K562 (cell line): ENCODE data around the gene USP15. TPM values are rescaled to one million over a fixed set of nuclear protein-coding genes. Genes with fewer than 3 reads are reported as not detected.

Experiments
- ATAC-seq: fragments of 200-7000 bp; cut with Tn5 transposase; 3 replicates; pipeline ENCODE4 v1.9.1; 2020; ENCODE audit warnings: moderate library complexity
- BruUV-seq: library from RNA; stranded (reverse); fragments of 400-500 nt; replicated peaks from 2 replicates; lab custom pipeline; 2021; lab: Mats Ljungman, UMichigan
- CTCF ChIA-PET: fragments of 300-600 bp; formaldehyde crosslinking; extraction: SDS; loops from one replicate; lab custom pipeline; 2021; ENCODE audit warnings: low intra/inter-chr PET ratio; lab: Yijun Ruan, JAX
- POLR2A ChIA-PET: fragments of 300-600, 350-650 bp; sonication (Branson Sonifier 250); formaldehyde crosslinking; extraction: SDS; loops from one replicate; lab custom pipeline; 2021; ENCODE audit warnings: antibody characterized with exemption, inconsistent platforms; lab: Yijun Ruan, JAX
- DNase-seq, 4 experiments: peaks; one replicate each; pipeline versions ENCODE4 v3.0.0 to v3.0.0-alpha.2; 2011 to 2018; ENCODE audit warnings: low spot score in 3 of 4, mixed read lengths in 3 of 4; ENCODE audit errors: extremely low read depth in 1 of 4
- FAIRE-seq: peaks from 2 replicates; lab custom pipeline; 2011; peaks lifted over from hg19 to GRCh38; lab: Jason Lieb, UNC
- H2AFZ ChIP-seq: 2 replicates; pipeline ENCODE4 v1.6.0; 2011; ENCODE audit warnings: low read depth, low read length, control low read depth, inconsistent platforms
- H3K27ac ChIP-seq: fragments of 200-600 bp; 3 replicates; pipeline ENCODE4 v1.8.0; 2011; ENCODE audit warnings: low read depth, mild to moderate bottlenecking, control low read depth, inconsistent platforms, low read length, moderate library complexity, mixed read lengths; ENCODE audit errors: extremely low read depth
- H3K27me3 ChIP-seq, 2 experiments: fragments of 300-600 bp in 1 of 2; 2 replicates in 1 of 2; 3 replicates in 1 of 2; pipeline versions ENCODE4 v1.6.0 to v1.8.0; 2011; ENCODE audit warnings: inconsistent platforms in 2 of 2, low read length in 2 of 2, mild to moderate bottlenecking in 1 of 2, mixed read lengths in 1 of 2, moderate library complexity in 1 of 2; ENCODE audit not compliant: control insufficient read depth in 2 of 2, insufficient read depth in 2 of 2
- H3K36me3 ChIP-seq: fragments of 300-600 bp; 3 replicates; pipeline ENCODE4 v1.8.0; 2011; ENCODE audit warnings: mild to moderate bottlenecking, low read length, inconsistent platforms; ENCODE audit not compliant: control insufficient read depth, insufficient read depth
- H3K4me1 ChIP-seq, 2 experiments: fragments of 200-600 bp in 1 of 2; replicated peaks in 1 of 2; 2 replicates in 1 of 2; 3 replicates in 1 of 2; pipeline versions ENCODE4 v1.5.1 to v1.8.0; 2011; ENCODE audit warnings: inconsistent platforms in 2 of 2, low read length in 2 of 2, mild to moderate bottlenecking in 1 of 2, mixed read lengths in 1 of 2, moderate library complexity in 1 of 2; ENCODE audit not compliant: control insufficient read depth in 2 of 2, insufficient read depth in 2 of 2
- H3K4me2 ChIP-seq: 2 replicates; pipeline ENCODE4 v1.6.1; 2011; ENCODE audit warnings: low read length, control low read depth, inconsistent platforms, mixed read lengths; ENCODE audit not compliant: insufficient read depth
- H3K4me3 ChIP-seq: fragments of 200-600 bp; sonication (generic), shearing (Covaris generic); 2 replicates; pipeline ENCODE4 v1.5.1; 2016; ENCODE audit warnings: control low read depth, inconsistent platforms
- H3K79me2 ChIP-seq: fragments of 200-600 bp; 3 replicates; pipeline ENCODE4 v1.8.0; 2011; ENCODE audit warnings: low read length, inconsistent platforms; ENCODE audit not compliant: control insufficient read depth, insufficient read depth
- H3K9ac ChIP-seq, 2 experiments: 2 replicates each; pipeline versions ENCODE4 v1.6.0 to v1.6.1; 2011; ENCODE audit warnings: low read depth in 2 of 2, low read length in 2 of 2, control low read depth in 1 of 2, inconsistent platforms in 1 of 2, mild to moderate bottlenecking in 1 of 2, mixed read lengths in 1 of 2; ENCODE audit not compliant: insufficient read depth in 1 of 2
- H3K9me1 ChIP-seq: one replicate; pipeline ENCODE4 v1.6.0; 2011; ENCODE audit warnings: inconsistent platforms, mild to moderate bottlenecking, low read length, moderate library complexity; ENCODE audit not compliant: control insufficient read depth, insufficient read depth
- H3K9me3 ChIP-seq: replicated peaks from 2 replicates; pipeline ENCODE4 v1.5.1; 2011; ENCODE audit warnings: low read depth, low read length, inconsistent platforms; ENCODE audit not compliant: control insufficient read depth, insufficient read depth
- H4K20me1 ChIP-seq: replicated peaks from 2 replicates; pipeline ENCODE4 v1.6.1; 2011; ENCODE audit warnings: low read length, inconsistent platforms, mixed read lengths; ENCODE audit not compliant: control insufficient read depth, insufficient read depth
- CCAR2 ChIP-seq: fragments of 200-400 bp; formaldehyde crosslinking; IDR thresholded peaks from 2 replicates; pipeline ENCODE4 v1.6.1; 2017; ENCODE audit warnings: mild to moderate bottlenecking, low read depth, low read length
- CHD1 ChIP-seq: fragments of 200-600 bp; sonication (generic); IDR thresholded peaks from one replicate; pipeline ENCODE4 v1.6.1; 2012; ENCODE audit warnings: mild to moderate bottlenecking, moderate library complexity, low read length, inconsistent platforms
- ETV1 ChIP-seq: fragments of 450-650 bp; conservative IDR thresholded peaks from 2 replicates; pipeline ENCODE4 v1.6.1; 2016; ENCODE audit warnings: missing genetic modification characterization, control low read depth, low read depth, missing compliant biosample characterization
- HNRNPH1 ChIP-seq: fragments of 200-400 bp; formaldehyde crosslinking; optimal IDR thresholded peaks from 2 replicates; pipeline ENCODE3; 2017; ENCODE audit warnings: low read depth, mild to moderate bottlenecking, low read length, moderate library complexity
- KHSRP ChIP-seq: fragments of 450-650 bp; IDR thresholded peaks from 2 replicates; pipeline ENCODE4 v1.6.1; 2017
- MAFG ChIP-seq: fragments of 450-650 bp; conservative IDR thresholded peaks from 2 replicates; pipeline ENCODE4 v1.6.1; 2016; ENCODE audit warnings: missing genetic modification characterization, missing compliant biosample characterization
- MCM2 ChIP-seq: fragments of 450-650 bp; IDR thresholded peaks from 2 replicates; pipeline ENCODE4 v1.6.1; 2017; ENCODE audit warnings: low read depth, mild to moderate bottlenecking
- RBM22 ChIP-seq: fragments of 200-400 bp; formaldehyde crosslinking; IDR thresholded peaks from 2 replicates; pipeline ENCODE4 v1.6.1; 2018; ENCODE audit warnings: low read length, low read depth; ENCODE audit not compliant: poor library complexity, severe bottlenecking
- RBM25 ChIP-seq: fragments of 200-400 bp; formaldehyde crosslinking; IDR thresholded peaks from 2 replicates; pipeline ENCODE4 v1.6.1; 2018; ENCODE audit warnings: low read length, low read depth, moderate library complexity; ENCODE audit not compliant: severe bottlenecking
- RFX5 ChIP-seq: IDR thresholded peaks from 2 replicates; pipeline ENCODE4 v1.6.1; 2011; ENCODE audit warnings: low read depth, mild to moderate bottlenecking, improper control_type of control experiment, low read length
- ZNF121 ChIP-seq: sonication (generic); formaldehyde crosslinking; conservative IDR thresholded peaks from 2 replicates; pipeline ENCODE4 v1.8.0; 2022; ENCODE audit warnings: missing genetic modification reagents
- ZNF239 ChIP-seq: fragments of 250-450 bp; sonication (Bioruptor Pico); IDR thresholded peaks from 2 replicates; pipeline ENCODE4 v1.4.0; 2020; ENCODE audit warnings: mild to moderate bottlenecking
- ZNF316 ChIP-seq: fragments of 450-650 bp; IDR thresholded peaks from 2 replicates; pipeline ENCODE4 v1.6.1; 2016
- whole genome bisulfite sequencing: fragments of 100-300 bp; shearing (Covaris generic); methylation state at CpG from one replicate; pipeline ENCODE4 v1.1.6; 2016; ENCODE audit warnings: low coverage, mixed read lengths; ENCODE audit not compliant: insufficient coverage; ENCODE audit errors: missing lambda C conversion rate; 5-methylcytosine and 5-hydroxymethylcytosine counted together
- in situ Hi-C: fragments of 300-500 bp; cut with MboI; formaldehyde crosslinking; loops from 4 replicates; pipeline ENCODE4 v1.15.0; 2018; ENCODE audit warnings: inconsistent platforms, mixed read lengths
- intact Hi-C: fragments of 100-400 bp; cut with micrococcal nuclease; formaldehyde crosslinking; loops from 2 replicates; pipeline ENCODE4 v1.14.2; 2022
- polyA plus RNA-seq, 8 experiments: library from polyadenylated mRNA; depleted of rRNA in 4 of 8; stranded (reverse) in 5 of 8; unstranded in 3 of 8; fragments of >200 nt; fragmentation: Nextera tagmentation in 2 of 8; fragmentation: Illumina TruSeq in 1 of 8; extraction: Ambion mirVana in 2 of 8; extraction: Trizol in 1 of 8; gene quantifications; 2 replicates each; pipeline versions ENCODE4 v1.2.1 to v1.2.3, GENCODE V29; 2011 to 2014; ENCODE audit warnings: inconsistent platforms in 1 of 8, missing spikeins in 1 of 8
- total RNA-seq, 7 experiments: library from RNA; depleted of rRNA in 6 of 7; stranded (reverse); fragments of >200 nt in 6 of 7; fragmentation: Illumina TruSeq in 2 of 7; extraction: Trizol in 2 of 7; gene quantifications; 2 replicates each; pipeline versions ENCODE4 v1.2.1 to v1.2.3, GENCODE V29; 2011 to 2021; ENCODE audit warnings: low replicate concordance in 1 of 7

USP15 gene
- total and polyA plus RNA-seq, 9 of the 15 experiments (the other 6 are each of a cell fraction or from before 2014, with no cell fraction given), result 140 to 272 (median 182) TPM

DNA sequence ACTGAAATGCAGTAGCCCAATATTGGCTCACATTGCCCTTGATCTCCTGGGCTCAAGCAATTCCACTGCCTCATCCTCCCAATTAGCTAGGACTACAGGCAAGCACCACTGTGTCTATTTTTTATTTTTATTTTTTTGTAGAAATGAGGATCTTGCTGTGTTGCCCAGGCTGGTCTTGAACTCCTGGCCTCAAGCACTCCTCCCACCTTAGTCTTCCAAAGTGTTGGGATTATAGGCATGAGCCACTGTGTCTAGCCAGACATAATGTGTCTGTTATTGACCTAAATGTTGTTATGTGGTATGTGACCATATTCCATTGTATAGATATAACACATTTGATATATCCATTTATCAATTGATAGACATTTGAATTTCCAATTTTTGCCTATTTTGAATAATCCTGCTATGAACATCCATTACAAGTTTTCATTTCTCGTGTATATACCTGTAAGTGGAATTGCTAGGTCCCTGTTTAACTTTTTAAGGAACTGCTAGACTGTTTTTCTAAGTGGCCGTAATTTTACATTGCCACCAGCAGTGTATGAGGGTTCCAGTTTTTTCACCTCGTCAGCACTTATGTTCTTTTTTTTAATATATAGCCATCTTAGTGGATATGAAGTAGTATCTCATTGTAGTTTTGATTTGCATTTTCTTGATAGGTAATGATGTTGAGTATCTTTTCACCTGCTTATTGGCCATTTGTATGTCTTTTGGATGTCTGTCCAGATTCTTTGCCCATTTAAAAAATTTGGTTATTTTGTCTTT is 9.4 kb downstream of the USP15 start:
- in situ Hi-C loops, result no loop called here
- Histone ChIP-seq H3K9ac (peak overlapping the region in 1 of 2 experiments; percentile 15; a peak in 1 of 4 replicates), H3K9me1 (no peaks in the 10 kb centered on the region), H3K4me3 (no peak overlapping the region), H3K27ac (peak overlapping the region; percentile 37; the same call in 1 of the 3 replicates), H2AFZ (no peak overlapping the region), H3K27me3 (no peaks in the 10 kb centered on the region), H3K9me3 (no peaks in the 10 kb centered on the region), H3K36me3 (peaks cover 44% of the 10 kb centered on the region), H3K4me2 (peak overlapping the region; percentile 29; the same call in 1 of the 2 replicates), H3K4me1 (peaks cover 9 to 64% of the 10 kb centered on the region in 2 experiments; a peak in 4 of 5 replicates), H4K20me1 (peaks cover 44% of the 10 kb centered on the region; the same call in 1 of the 2 replicates), H3K79me2 (peaks cover 100% of the 10 kb centered on the region)
- intact Hi-C loops, result loop anchor here (10.0 kb wide), 1 partner anchor 335 kb away; no protein-coding TSS in a partner anchor
- no peak for FAIRE-seq
- ATAC-seq, result peak; percentile 14
- no TSS peak for BruUV-seq
- POLR2A ChIA-PET, result interaction anchor here (2.6 kb wide), 1 partner anchor 11 kb away, joined by 20 read pairs; the partner anchor contains the start of gene USP15
- 23% methylated on average over 3 of the region's 3 CpGs for WGBS
- CTCF ChIA-PET, result no interaction called here
- no peak for DNase-seq
- TF ChIP-seq MAFG (peak; percentile 92), HNRNPH1 (no peak), ETV1 (tag) (no peak), RBM22 (no peak), RFX5 (no peak), RBM25 (peak; percentile 47), KHSRP (no peak), ZNF239 (CRISPR knock-in tag) (no peak), MCM2 (no peak), CHD1 (no peak), CCAR2 (no peak), ZNF316 (peak; percentile 98), ZNF121 (peak; percentile 96)
